Activated CD4-positive, CD25-positive, alpha-beta regulatory T cell (primary cell): ENCODE data around the gene GNPTAB.
"Not testable (repeated sequence)": the region's sequence is repeated elsewhere in the genome, so short reads cannot be mapped to it uniquely, and the experiment has no call there.

Experiments used
- DNase-seq, 4 experiments: peaks; one replicate each; lab custom pipeline; 2025; lab: John Stamatoyannopoulos, UW

GNPTAB gene

GRCh38 chr12:101737476-101737875, 93.3 kb downstream of the GNPTAB start:
- no peak for DNase-seq

- not testable (repeated sequence) for DNase-seq
These were observed 96.3 kb downstream of the GNPTAB start for GRCh38 chr12:101734482-101734881.

- DNase-seq = no peak
These were observed 97.6 kb downstream of the GNPTAB start for GRCh38 chr12:101733166-101733565.

GRCh38 chr12:101732318-101732717, 98.4 kb downstream of the GNPTAB start:
- no peak for DNase-seq

GRCh38 chr12:101729842-101730241, 100.9 kb downstream of the GNPTAB start:
- no peak for DNase-seq

- DNase-seq = no peak
These were observed 103.7 kb downstream of the GNPTAB start for GRCh38 chr12:101727098-101727497.

- no peak for DNase-seq
These were observed 108.4 kb downstream of the GNPTAB start for GRCh38 chr12:101722392-101722791.

GRCh38 chr12:101720118-101720517, 110.6 kb downstream of the GNPTAB start:
- no peak for DNase-seq

GRCh38 chr12:101719566-101719965, 111.2 kb downstream of the GNPTAB start:
- no peak for DNase-seq

GRCh38 chr12:101714877-101715444, 115.8 kb downstream of the GNPTAB start:
- DNase-seq = no peak

- DNase-seq = no peak
These were observed 116.8 kb downstream of the GNPTAB start for GRCh38 chr12:101713930-101714329.

GRCh38 chr12:101713059-101713682, 117.6 kb downstream of the GNPTAB start:
- no peak for DNase-seq

- no peak for DNase-seq
These were observed 120.5 kb downstream of the GNPTAB start for GRCh38 chr12:101710288-101710687.

GRCh38 chr12:101707131-101707782, 123.5 kb downstream of the GNPTAB start:
- DNase-seq = no peak

- DNase-seq = no peak
These were observed 124.4 kb downstream of the GNPTAB start for GRCh38 chr12:101706403-101706802.

- no peak for DNase-seq
These were observed 127.3 kb downstream of the GNPTAB start for GRCh38 chr12:101703487-101703886.

- DNase-seq = no peak
These were observed 130.4 kb downstream of the GNPTAB start for GRCh38 chr12:101700299-101700820.

GRCh38 chr12:101698800-101699347, 131.9 kb downstream of the GNPTAB start:
- no peak for DNase-seq

- peak in 1 of 4 experiments; percentile 15 for DNase-seq
These were observed 132.6 kb downstream of the GNPTAB start for GRCh38 chr12:101697930-101698799.

- peak; percentile 17 to 46 (median 32) for DNase-seq
These were observed 133.4 kb downstream of the GNPTAB start, which contains the start of gene CHPT1 for GRCh38 chr12:101697197-101697929. CHPT1 (plus strand) TSS chr12:101697640; CDS start chr12:101697862, 222 bp downstream.
